22Rv1 (cell line): Measurements from ENCODE around the gene ELOVL2.

Source experiments
- ZFX ChIP-seq: fragments of 450-650 bp; IDR thresholded peaks from 2 replicates; pipeline ENCODE4 v1.6.1; 2017; ENCODE audit warnings: antibody characterized with exemption, borderline replicate concordance
- TF ChIP-seq, protein P1 (sequence below): fragments of 450-650 bp; IDR thresholded peaks from 2 replicates; pipeline ENCODE4 v1.5.1; 2017; ENCODE audit warnings: mild to moderate bottlenecking

GRCh38 chr6:11030904-11031303, 13.2 kb downstream of the ELOVL2 start:
- TF ChIP-seq, protein P1, sequence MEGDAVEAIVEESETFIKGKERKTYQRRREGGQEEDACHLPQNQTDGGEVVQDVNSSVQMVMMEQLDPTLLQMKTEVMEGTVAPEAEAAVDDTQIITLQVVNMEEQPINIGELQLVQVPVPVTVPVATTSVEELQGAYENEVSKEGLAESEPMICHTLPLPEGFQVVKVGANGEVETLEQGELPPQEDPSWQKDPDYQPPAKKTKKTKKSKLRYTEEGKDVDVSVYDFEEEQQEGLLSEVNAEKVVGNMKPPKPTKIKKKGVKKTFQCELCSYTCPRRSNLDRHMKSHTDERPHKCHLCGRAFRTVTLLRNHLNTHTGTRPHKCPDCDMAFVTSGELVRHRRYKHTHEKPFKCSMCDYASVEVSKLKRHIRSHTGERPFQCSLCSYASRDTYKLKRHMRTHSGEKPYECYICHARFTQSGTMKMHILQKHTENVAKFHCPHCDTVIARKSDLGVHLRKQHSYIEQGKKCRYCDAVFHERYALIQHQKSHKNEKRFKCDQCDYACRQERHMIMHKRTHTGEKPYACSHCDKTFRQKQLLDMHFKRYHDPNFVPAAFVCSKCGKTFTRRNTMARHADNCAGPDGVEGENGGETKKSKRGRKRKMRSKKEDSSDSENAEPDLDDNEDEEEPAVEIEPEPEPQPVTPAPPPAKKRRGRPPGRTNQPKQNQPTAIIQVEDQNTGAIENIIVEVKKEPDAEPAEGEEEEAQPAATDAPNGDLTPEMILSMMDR = no peak
- TF ChIP-seq ZFX = no peak
